GM12864 (cell line): ENCODE measurements around the gene RSPH6A.

Source experiments
- DNase-seq: peaks from one replicate; pipeline ENCODE4 v3.0.0-alpha.2; 2011; ENCODE audit warnings: low read depth
- H3K4me3 ChIP-seq: 2 replicates; pipeline ENCODE4 v1.5.1; 2011; ENCODE audit warnings: mild to moderate bottlenecking, low read depth, low read length, control low read depth
- TF ChIP-seq, protein P1 (sequence below): IDR thresholded peaks from 2 replicates; pipeline ENCODE4 v1.5.1; 2011; ENCODE audit warnings: low read depth, mild to moderate bottlenecking, moderate library complexity, low read length, control low read depth, inconsistent platforms; ENCODE audit errors: missing control alignments

RSPH6A gene

DNA sequence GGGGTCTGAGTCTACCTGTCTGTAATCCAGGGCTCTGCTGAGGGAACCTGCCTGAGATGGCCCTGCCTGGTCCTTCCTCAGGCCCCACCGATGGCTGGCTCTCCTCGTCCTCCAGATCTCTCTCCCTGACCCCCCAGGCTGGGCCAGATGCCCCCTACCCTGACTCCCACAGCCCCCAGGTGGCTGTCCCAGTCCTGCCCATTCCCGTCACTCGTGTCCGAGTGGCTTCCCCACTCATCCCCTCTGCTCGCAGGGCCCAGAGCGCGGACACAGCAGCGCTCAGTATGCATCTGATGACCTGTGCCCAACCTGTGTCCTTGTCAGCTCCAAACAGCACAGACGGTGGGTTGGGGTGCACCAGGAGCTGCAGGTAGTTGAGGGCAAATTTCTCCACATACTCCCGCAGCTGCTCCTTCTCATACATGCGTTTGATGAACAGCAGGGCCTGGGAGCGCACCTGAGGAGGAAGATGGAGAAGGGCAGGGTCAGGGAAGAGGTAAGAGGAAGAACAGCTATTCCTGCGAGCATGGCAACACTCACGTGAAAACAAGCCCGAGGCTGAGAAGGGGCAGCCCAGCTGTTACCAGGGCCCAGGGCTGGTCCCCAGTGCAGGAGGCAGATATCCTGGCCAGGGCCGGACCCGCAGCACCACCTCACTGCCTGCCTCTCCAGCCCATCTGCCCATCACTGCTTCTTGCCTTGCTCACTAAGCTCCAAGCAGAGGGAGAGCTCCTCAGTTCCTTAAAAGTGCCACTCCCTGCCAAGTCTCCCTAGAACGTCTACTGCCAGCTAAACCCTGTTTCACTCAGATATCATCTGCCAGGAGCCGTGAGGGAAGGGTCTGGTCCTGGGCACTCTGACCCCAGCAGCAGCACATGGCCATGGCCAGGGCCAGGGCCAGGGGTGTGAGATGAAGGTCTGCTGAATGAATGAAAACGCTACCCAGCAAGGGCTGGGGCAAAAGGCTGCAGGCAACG lies 11.1 kb upstream of the RSPH6A start:
- no peak for DNase-seq
- TF ChIP-seq, protein P1, sequence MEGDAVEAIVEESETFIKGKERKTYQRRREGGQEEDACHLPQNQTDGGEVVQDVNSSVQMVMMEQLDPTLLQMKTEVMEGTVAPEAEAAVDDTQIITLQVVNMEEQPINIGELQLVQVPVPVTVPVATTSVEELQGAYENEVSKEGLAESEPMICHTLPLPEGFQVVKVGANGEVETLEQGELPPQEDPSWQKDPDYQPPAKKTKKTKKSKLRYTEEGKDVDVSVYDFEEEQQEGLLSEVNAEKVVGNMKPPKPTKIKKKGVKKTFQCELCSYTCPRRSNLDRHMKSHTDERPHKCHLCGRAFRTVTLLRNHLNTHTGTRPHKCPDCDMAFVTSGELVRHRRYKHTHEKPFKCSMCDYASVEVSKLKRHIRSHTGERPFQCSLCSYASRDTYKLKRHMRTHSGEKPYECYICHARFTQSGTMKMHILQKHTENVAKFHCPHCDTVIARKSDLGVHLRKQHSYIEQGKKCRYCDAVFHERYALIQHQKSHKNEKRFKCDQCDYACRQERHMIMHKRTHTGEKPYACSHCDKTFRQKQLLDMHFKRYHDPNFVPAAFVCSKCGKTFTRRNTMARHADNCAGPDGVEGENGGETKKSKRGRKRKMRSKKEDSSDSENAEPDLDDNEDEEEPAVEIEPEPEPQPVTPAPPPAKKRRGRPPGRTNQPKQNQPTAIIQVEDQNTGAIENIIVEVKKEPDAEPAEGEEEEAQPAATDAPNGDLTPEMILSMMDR = no peak
- H3K4me3 ChIP-seq = no peak overlapping the region

DNA sequence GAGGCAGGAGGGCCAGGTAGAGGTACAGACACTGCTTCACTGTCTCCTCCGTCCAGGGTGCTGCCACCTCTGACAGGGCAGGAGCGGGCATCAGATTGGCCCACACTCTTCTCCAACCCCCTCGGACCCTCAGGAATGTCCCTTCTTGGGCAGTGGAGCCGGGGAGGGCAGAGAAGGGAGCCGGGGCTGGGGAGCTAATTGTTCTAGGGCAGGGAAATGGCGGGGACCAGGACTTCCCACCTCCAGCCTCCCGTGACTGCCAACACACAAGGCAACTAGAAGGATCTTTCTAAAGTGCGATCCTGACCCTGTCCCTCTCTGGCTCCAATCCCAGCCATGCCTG lies 10.1 kb upstream of the RSPH6A start:
- no peak for DNase-seq
- H3K4me3 ChIP-seq = no peak overlapping the region
- TF ChIP-seq, protein P1 = no peak

DNA sequence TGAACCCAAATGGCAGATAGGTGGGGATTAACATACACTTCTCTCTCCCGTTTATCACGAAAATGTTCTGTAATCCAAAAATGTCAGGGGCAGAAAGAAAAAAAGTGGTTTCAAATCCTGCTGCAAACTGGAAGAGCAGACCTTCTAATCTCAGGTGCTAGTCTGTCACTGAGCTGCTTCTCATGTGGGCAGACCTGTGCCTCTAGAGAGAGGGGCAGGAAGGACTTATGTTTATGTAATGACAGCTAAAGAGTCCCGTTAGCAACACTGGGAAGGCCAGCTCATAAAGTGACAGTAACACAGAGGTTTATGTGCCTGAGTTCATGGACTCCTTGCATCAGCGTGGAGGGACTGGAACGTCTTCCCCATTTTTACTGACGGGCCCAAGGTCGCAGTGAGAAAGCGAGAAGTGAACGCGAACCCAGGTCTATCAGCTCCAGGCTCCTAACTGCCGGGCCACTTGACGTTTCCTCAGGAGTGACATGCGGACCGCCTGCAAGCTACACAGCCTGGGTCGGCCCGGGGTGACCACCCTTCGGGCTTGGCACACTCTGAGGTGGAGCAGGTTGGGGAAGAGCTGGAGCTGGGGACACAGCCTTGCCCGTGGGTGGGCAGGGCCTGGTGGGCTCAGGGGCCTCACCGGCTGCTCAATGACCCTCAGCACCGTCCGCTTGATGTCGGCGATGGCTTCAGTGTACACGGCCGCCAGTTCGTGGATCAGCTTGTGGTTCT lies 9.6 kb upstream of the RSPH6A start:
- TF ChIP-seq, protein P1 = no peak
- H3K4me3 ChIP-seq = no peak overlapping the region
- DNase-seq = no peak

DNA sequence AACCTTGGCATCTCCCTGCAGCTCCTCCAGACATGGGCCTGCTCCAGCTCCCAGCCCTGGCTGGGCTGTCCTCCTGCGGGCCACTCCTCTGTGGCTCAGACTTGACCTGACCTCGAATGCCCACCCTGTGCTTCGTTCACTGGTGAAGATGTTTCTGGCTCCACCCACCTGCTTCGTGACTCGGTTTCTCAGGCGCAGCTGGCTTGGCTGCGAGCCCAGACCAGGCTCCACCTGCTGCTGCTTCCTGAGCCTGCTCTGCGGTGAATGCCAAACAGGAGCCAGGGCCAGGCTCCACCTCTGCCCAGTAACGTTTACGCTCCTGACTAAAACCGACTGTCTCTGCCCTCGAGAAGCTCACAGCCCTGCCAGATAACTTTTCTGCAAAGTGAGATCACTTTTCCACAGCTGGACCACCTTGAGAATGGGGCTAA lies 8.9 kb upstream of the RSPH6A start:
- H3K4me3 ChIP-seq = no peak overlapping the region
- TF ChIP-seq, protein P1 = no peak

DNA sequence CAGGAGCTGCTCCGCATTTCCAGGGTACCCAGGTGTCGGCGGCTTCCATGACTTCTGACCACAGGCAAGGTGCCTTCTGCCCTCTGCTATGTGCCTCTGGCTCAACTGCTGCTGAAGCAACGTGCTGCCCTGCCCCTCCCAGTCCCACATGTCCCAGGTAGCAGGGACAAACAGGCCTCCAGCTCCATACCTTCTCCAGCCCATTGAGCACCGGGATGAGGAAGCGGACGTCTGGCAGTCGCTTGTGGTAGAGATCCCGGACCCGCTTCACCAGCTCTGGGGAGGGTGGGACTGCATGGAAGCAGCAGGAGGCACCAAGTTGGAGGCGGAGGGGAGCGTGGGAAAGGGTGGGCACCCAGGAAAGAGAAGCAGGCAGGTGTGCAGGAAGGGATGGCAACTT lies 8.1 kb upstream of the RSPH6A start:
- DNase-seq = no peak
- TF ChIP-seq, protein P1 = no peak
- no peak overlapping the region for H3K4me3 ChIP-seq

More for the DNA sequence above, 8.9 kb upstream of the RSPH6A start:
- DNase-seq = no peak

DNA sequence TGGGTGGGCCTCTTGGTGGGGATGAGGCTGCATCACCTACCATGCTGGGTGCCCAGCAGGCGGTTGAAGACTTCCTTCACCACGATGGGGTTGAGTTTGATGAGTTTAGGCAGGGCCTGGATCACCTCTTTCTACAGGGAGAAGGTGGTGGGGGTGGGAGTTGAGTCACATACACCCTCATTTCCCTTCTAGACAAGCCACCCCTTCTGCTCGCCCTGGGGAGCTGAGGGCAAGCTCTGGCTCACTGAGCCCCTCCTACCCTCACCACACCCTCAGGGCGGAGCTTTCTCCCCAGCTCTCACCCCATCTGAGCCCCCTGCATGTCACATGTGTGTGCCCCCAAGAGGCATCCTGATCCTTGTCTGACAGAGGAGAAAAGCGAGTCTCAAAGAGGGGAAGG lies 7.6 kb upstream of the RSPH6A start:
- H3K4me3 ChIP-seq = no peak overlapping the region
- TF ChIP-seq, protein P1 = no peak
- DNase-seq = no peak

DNA sequence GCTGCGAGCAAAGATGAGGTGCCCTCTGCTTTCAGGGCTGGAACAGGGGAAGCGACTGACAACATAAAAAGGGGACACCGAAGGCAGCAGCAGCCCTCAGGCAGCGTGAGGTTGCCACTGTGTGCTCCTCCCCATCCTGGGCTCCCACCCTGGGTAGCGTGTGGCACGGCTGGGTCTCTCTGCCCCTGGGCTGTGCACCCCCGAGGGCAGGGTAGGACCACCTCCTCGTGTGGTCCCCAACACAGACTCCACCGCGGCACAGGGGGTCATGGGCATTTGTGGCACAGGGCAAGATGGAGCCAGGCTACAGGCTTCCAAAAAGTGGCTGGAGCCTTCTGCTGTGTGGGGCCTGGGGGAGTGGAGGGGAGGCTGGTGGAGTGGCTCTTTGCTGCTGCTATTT lies 6.5 kb upstream of the RSPH6A start:
- DNase-seq = no peak

More for the DNA sequence above, 6.5 kb upstream of the RSPH6A start:
- TF ChIP-seq, protein P1 = no peak
- no peak overlapping the region for H3K4me3 ChIP-seq
